ENCODE data around the gene HNRNPF.

HNRNPF gene

GRCh38 chr10:43436291-43437140, 27.5 kb upstream of the HNRNPF start, which contains the start of gene ZNF487:
Gene ZNF487, plus strand, starts transcription at chr10:43437111. Its CDS starts 38,703 bp downstream, at chr10:43475814.
- peak; percentile 97 for ATAC-seq
- TF ChIP-seq, protein P1, sequence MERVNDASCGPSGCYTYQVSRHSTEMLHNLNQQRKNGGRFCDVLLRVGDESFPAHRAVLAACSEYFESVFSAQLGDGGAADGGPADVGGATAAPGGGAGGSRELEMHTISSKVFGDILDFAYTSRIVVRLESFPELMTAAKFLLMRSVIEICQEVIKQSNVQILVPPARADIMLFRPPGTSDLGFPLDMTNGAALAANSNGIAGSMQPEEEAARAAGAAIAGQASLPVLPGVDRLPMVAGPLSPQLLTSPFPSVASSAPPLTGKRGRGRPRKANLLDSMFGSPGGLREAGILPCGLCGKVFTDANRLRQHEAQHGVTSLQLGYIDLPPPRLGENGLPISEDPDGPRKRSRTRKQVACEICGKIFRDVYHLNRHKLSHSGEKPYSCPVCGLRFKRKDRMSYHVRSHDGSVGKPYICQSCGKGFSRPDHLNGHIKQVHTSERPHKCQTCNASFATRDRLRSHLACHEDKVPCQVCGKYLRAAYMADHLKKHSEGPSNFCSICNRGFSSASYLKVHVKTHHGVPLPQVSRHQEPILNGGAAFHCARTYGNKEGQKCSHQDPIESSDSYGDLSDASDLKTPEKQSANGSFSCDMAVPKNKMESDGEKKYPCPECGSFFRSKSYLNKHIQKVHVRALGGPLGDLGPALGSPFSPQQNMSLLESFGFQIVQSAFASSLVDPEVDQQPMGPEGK (CRISPR knock-in tag; IDR thresholded peaks at IDR 0.05; ENCODE audit: borderline replicate concordance), result no peak
- TF ChIP-seq, protein P2, sequence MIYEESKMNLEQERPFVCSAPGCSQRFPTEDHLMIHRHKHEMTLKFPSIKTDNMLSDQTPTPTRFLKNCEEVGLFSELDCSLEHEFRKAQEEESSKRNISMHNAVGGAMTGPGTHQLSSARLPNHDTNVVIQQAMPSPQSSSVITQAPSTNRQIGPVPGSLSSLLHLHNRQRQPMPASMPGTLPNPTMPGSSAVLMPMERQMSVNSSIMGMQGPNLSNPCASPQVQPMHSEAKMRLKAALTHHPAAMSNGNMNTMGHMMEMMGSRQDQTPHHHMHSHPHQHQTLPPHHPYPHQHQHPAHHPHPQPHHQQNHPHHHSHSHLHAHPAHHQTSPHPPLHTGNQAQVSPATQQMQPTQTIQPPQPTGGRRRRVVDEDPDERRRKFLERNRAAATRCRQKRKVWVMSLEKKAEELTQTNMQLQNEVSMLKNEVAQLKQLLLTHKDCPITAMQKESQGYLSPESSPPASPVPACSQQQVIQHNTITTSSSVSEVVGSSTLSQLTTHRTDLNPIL (CRISPR knock-in tag; IDR thresholded peaks at IDR 0.05; ENCODE audit: low read depth), result no peak
- TF ChIP-seq GLIS3 (CRISPR knock-in tag; IDR thresholded peaks at IDR 0.05), result no peak
- no peak for TF ChIP-seq BACH2 (CRISPR knock-in tag; IDR thresholded peaks at IDR 0.05; ENCODE audit: borderline replicate concordance)
- no peak for TF ChIP-seq SNAI2 (CRISPR knock-in tag; IDR thresholded peaks at IDR 0.05)
- no peak for TF ChIP-seq OSR1 (CRISPR knock-in tag; IDR thresholded peaks at IDR 0.05)
- no peak for TF ChIP-seq TSHZ2 (CRISPR knock-in tag; IDR thresholded peaks at IDR 0.05)
- no peak for TF ChIP-seq POU6F1 (CRISPR knock-in tag; IDR thresholded peaks at IDR 0.05; ENCODE audit: borderline replicate concordance, low read depth)
- TF ChIP-seq ZNF8 (CRISPR knock-in tag; IDR thresholded peaks at IDR 0.05), result no peak
- TF ChIP-seq ISL1 (CRISPR knock-in tag; IDR thresholded peaks at IDR 0.05), result no peak
- TF ChIP-seq, protein P3, sequence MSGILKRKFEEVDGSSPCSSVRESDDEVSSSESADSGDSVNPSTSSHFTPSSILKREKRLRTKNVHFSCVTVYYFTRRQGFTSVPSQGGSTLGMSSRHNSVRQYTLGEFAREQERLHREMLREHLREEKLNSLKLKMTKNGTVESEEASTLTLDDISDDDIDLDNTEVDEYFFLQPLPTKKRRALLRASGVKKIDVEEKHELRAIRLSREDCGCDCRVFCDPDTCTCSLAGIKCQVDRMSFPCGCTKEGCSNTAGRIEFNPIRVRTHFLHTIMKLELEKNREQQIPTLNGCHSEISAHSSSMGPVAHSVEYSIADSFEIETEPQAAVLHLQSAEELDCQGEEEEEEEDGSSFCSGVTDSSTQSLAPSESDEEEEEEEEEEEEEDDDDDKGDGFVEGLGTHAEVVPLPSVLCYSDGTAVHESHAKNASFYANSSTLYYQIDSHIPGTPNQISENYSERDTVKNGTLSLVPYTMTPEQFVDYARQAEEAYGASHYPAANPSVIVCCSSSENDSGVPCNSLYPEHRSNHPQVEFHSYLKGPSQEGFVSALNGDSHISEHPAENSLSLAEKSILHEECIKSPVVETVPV (CRISPR knock-in tag; IDR thresholded peaks at IDR 0.05), result no peak

GRCh38 chr10:43430926-43431663, 22.1 kb upstream of the HNRNPF start:
- no peak for ATAC-seq
- no peak for TF ChIP-seq POU6F1 (CRISPR knock-in tag; IDR thresholded peaks at IDR 0.05; ENCODE audit: borderline replicate concordance, low read depth)
- no peak for TF ChIP-seq BACH2 (CRISPR knock-in tag; IDR thresholded peaks at IDR 0.05; ENCODE audit: borderline replicate concordance)
- TF ChIP-seq, protein P3 (CRISPR knock-in tag; IDR thresholded peaks at IDR 0.05), result no peak
- no peak for TF ChIP-seq CSDC2 (CRISPR knock-in tag; IDR thresholded peaks at IDR 0.05)
- no peak for TF ChIP-seq TSHZ2 (CRISPR knock-in tag; IDR thresholded peaks at IDR 0.05)
- no peak for TF ChIP-seq ZC3H10 (CRISPR knock-in tag; IDR thresholded peaks at IDR 0.05)
- TF ChIP-seq TCF4 (CRISPR knock-in tag; IDR thresholded peaks at IDR 0.05; ENCODE audit: borderline replicate concordance), result no peak
- no peak for TF ChIP-seq ZFP3 (CRISPR knock-in tag; IDR thresholded peaks at IDR 0.05)
- TF ChIP-seq ZNF565 (CRISPR knock-in tag; conservative IDR thresholded peaks at IDR 0.05; ENCODE audit: low read depth), result no peak
- no peak for TF ChIP-seq PPARA (CRISPR knock-in tag; IDR thresholded peaks at IDR 0.05; ENCODE audit: borderline replicate concordance)
- TF ChIP-seq RARB (CRISPR knock-in tag; IDR thresholded peaks at IDR 0.05), result no peak
- no peak for TF ChIP-seq ZNF70 (CRISPR knock-in tag; IDR thresholded peaks at IDR 0.05)
- no peak for TF ChIP-seq GLIS3 (CRISPR knock-in tag; IDR thresholded peaks at IDR 0.05)
- no peak for TF ChIP-seq OSR1 (CRISPR knock-in tag; IDR thresholded peaks at IDR 0.05)
- no peak for TF ChIP-seq TOX (CRISPR knock-in tag; IDR thresholded peaks at IDR 0.05; ENCODE audit: borderline replicate concordance)
